Neural cell (in vitro differentiated cells): Measurements from ENCODE around the gene OR2T1. TPM values are rescaled to one million over a fixed set of nuclear protein-coding genes. Genes with fewer than 3 reads are reported as not detected.
"Not testable (repeated sequence)": the region's sequence is repeated elsewhere in the genome, so short reads cannot be mapped to it uniquely, and the experiment has no call there.

Experiments
- H2AFZ ChIP-seq: fragments of 200-600, 300-800 bp; sonication (generic), shearing (Covaris generic); 2 replicates; pipeline ENCODE4 v1.6.0; 2014; ENCODE audit warnings: low read depth, mild to moderate bottlenecking, antibody characterized with exemption, low read length, moderate library complexity
- H3F3A ChIP-seq: fragments of 200-600 bp; shearing (Covaris generic); 2 replicates; pipeline ENCODE4 v1.6.1; 2016; ENCODE audit warnings: mild to moderate bottlenecking, moderate library complexity, mixed read lengths, antibody characterized with exemption, low read length; ENCODE audit not compliant: insufficient read depth, poor library complexity, severe bottlenecking
- H3K27ac ChIP-seq: fragments of 200-600, 300-800 bp; sonication (generic), shearing (Covaris generic); 2 replicates; pipeline ENCODE4 v1.5.1; 2014; ENCODE audit warnings: mild to moderate bottlenecking, low read length, moderate library complexity
- H3K27me3 ChIP-seq: fragments of 300-800, 200-600 bp; sonication (generic), shearing (Covaris generic); 2 replicates; pipeline ENCODE4 v1.6.0; 2014; ENCODE audit warnings: mild to moderate bottlenecking, low read depth, low read length, moderate library complexity; ENCODE audit not compliant: insufficient read depth
- H3K36me3 ChIP-seq: fragments of 300-800, 200-600 bp; sonication (generic), shearing (Covaris generic); 2 replicates; pipeline ENCODE4 v1.5.1; 2014; ENCODE audit warnings: mild to moderate bottlenecking, antibody characterized with exemption, low read length, moderate library complexity; ENCODE audit not compliant: insufficient read depth
- H3K4me2 ChIP-seq: fragments of 300-800, 200-600 bp; sonication (generic), shearing (Covaris generic); 2 replicates; pipeline ENCODE4 v1.6.0; 2014; ENCODE audit warnings: mild to moderate bottlenecking, low read length
- H3K4me3 ChIP-seq: fragments of 300-800, 200-600 bp; sonication (generic), shearing (Covaris generic); 2 replicates; pipeline ENCODE4 v1.5.1; 2014; ENCODE audit warnings: mild to moderate bottlenecking, low read length, moderate library complexity
- H3K79me2 ChIP-seq: fragments of 200-600 bp; shearing (Covaris generic); replicated peaks from 2 replicates; pipeline ENCODE4 v1.6.0; 2014; ENCODE audit warnings: mild to moderate bottlenecking, low read length, moderate library complexity; ENCODE audit not compliant: insufficient read depth
- H3K9ac ChIP-seq: fragments of 300-800, 200-600 bp; sonication (generic), shearing (Covaris generic); 2 replicates; pipeline ENCODE4 v1.6.1; 2016; ENCODE audit warnings: mild to moderate bottlenecking, low read length, mixed read lengths
- H3K9me2 ChIP-seq: fragments of 200-600 bp; shearing (Covaris generic); 2 replicates; pipeline ENCODE4 v1.6.1; 2016; ENCODE audit warnings: mild to moderate bottlenecking, low read length, mixed read lengths; ENCODE audit not compliant: insufficient read depth
- H3K9me3 ChIP-seq: fragments of 200-600, 300-800 bp; sonication (generic), shearing (Covaris generic); 2 replicates; pipeline ENCODE4 v1.6.1; 2016; ENCODE audit warnings: mild to moderate bottlenecking, mixed run types, low read length, moderate library complexity, mixed read lengths
- H4K20me1 ChIP-seq: fragments of 200-600 bp; shearing (Covaris generic); 2 replicates; pipeline ENCODE4 v1.6.1; 2016; ENCODE audit warnings: mild to moderate bottlenecking, mixed run types; ENCODE audit not compliant: insufficient read depth
- polyA plus RNA-seq: library from polyadenylated mRNA; depleted of rRNA; stranded (reverse); fragments of >200 nt; gene quantifications from 2 replicates; pipeline ENCODE4 v1.2.3, GENCODE V29; 2014

Gene OR2T1
- polyA plus RNA-seq, 1 donor from 2014 or later, result not detected

- not testable (repeated sequence) for H3K27ac ChIP-seq, H3K9me3 ChIP-seq, H3K4me2 ChIP-seq, H3K4me3 ChIP-seq, H3K9ac ChIP-seq, H3K9me2 ChIP-seq, H4K20me1 ChIP-seq, H3F3A ChIP-seq, H3K27me3 ChIP-seq, H3K79me2 ChIP-seq, H3K36me3 ChIP-seq, H2AFZ ChIP-seq
Observed at GRCh38 chr1:248428192-248428533, 25.3 kb downstream of the OR2T1 start.

- not testable (repeated sequence) for H3K9me2 ChIP-seq, H2AFZ ChIP-seq, H3K27me3 ChIP-seq, H3K79me2 ChIP-seq, H3K4me2 ChIP-seq, H3K9me3 ChIP-seq, H3K4me3 ChIP-seq, H3F3A ChIP-seq, H4K20me1 ChIP-seq, H3K9ac ChIP-seq, H3K27ac ChIP-seq, H3K36me3 ChIP-seq
Observed at GRCh38 chr1:248431683-248432082, 28.8 kb downstream of the OR2T1 start.

- H3K4me2 ChIP-seq, H3K4me3 ChIP-seq, H2AFZ ChIP-seq, H4K20me1 ChIP-seq, H3K79me2 ChIP-seq, H3K9me3 ChIP-seq, H3F3A ChIP-seq, H3K36me3 ChIP-seq, H3K9ac ChIP-seq, H3K27ac ChIP-seq, H3K9me2 ChIP-seq, H3K27me3 ChIP-seq: not testable (repeated sequence)
Observed at GRCh38 chr1:248432201-248432600, 29.4 kb downstream of the OR2T1 start.

GRCh38 chr1:248433811-248434415 lies 31.1 kb downstream of the OR2T1 start:
- not testable (repeated sequence) for H3K27me3 ChIP-seq, H3K9me3 ChIP-seq, H3K36me3 ChIP-seq, H3K4me2 ChIP-seq, H3K79me2 ChIP-seq, H3K9ac ChIP-seq, H4K20me1 ChIP-seq, H3K4me3 ChIP-seq, H2AFZ ChIP-seq, H3K27ac ChIP-seq, H3F3A ChIP-seq, H3K9me2 ChIP-seq

- H2AFZ ChIP-seq, H3K4me3 ChIP-seq, H3K79me2 ChIP-seq, H3K4me2 ChIP-seq, H3F3A ChIP-seq, H3K9me3 ChIP-seq, H3K9me2 ChIP-seq, H3K9ac ChIP-seq, H3K27me3 ChIP-seq, H4K20me1 ChIP-seq, H3K36me3 ChIP-seq, H3K27ac ChIP-seq: not testable (repeated sequence)
Observed at GRCh38 chr1:248434913-248435312, 32.1 kb downstream of the OR2T1 start.

- H3K9me3 ChIP-seq, H3K27me3 ChIP-seq, H2AFZ ChIP-seq, H3K79me2 ChIP-seq, H3F3A ChIP-seq, H3K27ac ChIP-seq, H3K9ac ChIP-seq, H3K4me3 ChIP-seq, H4K20me1 ChIP-seq, H3K9me2 ChIP-seq, H3K36me3 ChIP-seq, H3K4me2 ChIP-seq: not testable (repeated sequence)
Observed at GRCh38 chr1:248436303-248436702, 33.5 kb downstream of the OR2T1 start.

- not testable (repeated sequence) for H3F3A ChIP-seq, H3K9me3 ChIP-seq, H3K4me3 ChIP-seq, H3K79me2 ChIP-seq, H3K36me3 ChIP-seq, H3K4me2 ChIP-seq, H3K9me2 ChIP-seq, H4K20me1 ChIP-seq, H2AFZ ChIP-seq, H3K27ac ChIP-seq, H3K9ac ChIP-seq, H3K27me3 ChIP-seq
Observed at GRCh38 chr1:248438668-248439067, 35.8 kb downstream of the OR2T1 start.

GRCh38 chr1:248439283-248439682 lies 36.4 kb downstream of the OR2T1 start:
- H3F3A ChIP-seq, H3K9me3 ChIP-seq, H3K4me3 ChIP-seq, H3K27ac ChIP-seq, H3K9ac ChIP-seq, H3K79me2 ChIP-seq, H3K27me3 ChIP-seq, H4K20me1 ChIP-seq, H3K36me3 ChIP-seq, H2AFZ ChIP-seq, H3K9me2 ChIP-seq, H3K4me2 ChIP-seq: not testable (repeated sequence)
